SK-N-MC (cell line): ENCODE data around the gene ARRB1.

Experiments
- EZH2 ChIP-seq: fragments of 200-600 bp; sonication (generic); IDR thresholded peaks from one replicate; pipeline ENCODE4 v1.6.1; 2017; ENCODE audit warnings: antibody characterized with exemption
- POLR2AphosphoS5 ChIP-seq: IDR thresholded peaks from 2 replicates; pipeline ENCODE4 v1.6.1; 2012; ENCODE audit warnings: mild to moderate bottlenecking, low read depth, low read length, borderline replicate concordance

- TF ChIP-seq POLR2AphosphoS5: no peak
- TF ChIP-seq EZH2: no peak
Measured at GRCh38 chr11:75254326-75254725, 97.1 kb downstream of the ARRB1 start.
